Measurements from ENCODE around the gene DCLK2.

Gene DCLK2

GRCh38 chr4:150248181-150248580 is 169.9 kb downstream of the DCLK2 start:
- Histone ChIP-seq H3K9me3 (ENCODE audit: control insufficient read depth, insufficient read depth, low read depth, low read length) (no peaks in the 10 kb centered on the region), H3K4me1 (ENCODE audit: control insufficient read depth, insufficient read depth, low read length) (peaks cover 7% of the 10 kb centered on the region; the same call in 1 of the 2 replicates), H3K4me3 (ENCODE audit: low read depth, low read length) (no peak overlapping the region), H3K36me3 (ENCODE audit: control insufficient read depth in 2 of 2, insufficient read depth in 1 of 2, low read length in 2 of 2) (peaks cover 0 to 13% of the 10 kb centered on the region in 2 experiments; a peak in 1 of 3 replicates), H3K27ac (ENCODE audit: extremely low read depth, low read depth, low read length) (no peak overlapping the region)
- TF ChIP-seq ZNF777 (tag by site-specific recombination; IDR thresholded peaks at IDR 0.05; ENCODE audit: borderline replicate concordance) (no peak), ZNF10 (tag by site-specific recombination; IDR thresholded peaks at IDR 0.05) (no peak), SCRT1 (tag by site-specific recombination; IDR thresholded peaks at IDR 0.05; ENCODE audit: borderline replicate concordance) (no peak), PRDM1 (tag by site-specific recombination; IDR thresholded peaks at IDR 0.05) (no peak), ZNF341 (tag by site-specific recombination; IDR thresholded peaks at IDR 0.05; ENCODE audit: low read depth) (no peak), ZIC2 (tag by site-specific recombination; IDR thresholded peaks at IDR 0.05) (no peak), ZNF335 (tag by site-specific recombination; conservative IDR thresholded peaks at IDR 0.05) (no peak), ZNF133 (tag by site-specific recombination; IDR thresholded peaks at IDR 0.05) (no peak), ZSCAN4 (tag by site-specific recombination; IDR thresholded peaks at IDR 0.05) (no peak), KLF16 (tag by site-specific recombination; IDR thresholded peaks at IDR 0.05) (no peak), ZNF544 (tag by site-specific recombination; IDR thresholded peaks at IDR 0.05) (no peak), ZNF658 (tag by site-specific recombination; IDR thresholded peaks at IDR 0.05) (no peak)
- TF ChIP-seq, protein P1, sequence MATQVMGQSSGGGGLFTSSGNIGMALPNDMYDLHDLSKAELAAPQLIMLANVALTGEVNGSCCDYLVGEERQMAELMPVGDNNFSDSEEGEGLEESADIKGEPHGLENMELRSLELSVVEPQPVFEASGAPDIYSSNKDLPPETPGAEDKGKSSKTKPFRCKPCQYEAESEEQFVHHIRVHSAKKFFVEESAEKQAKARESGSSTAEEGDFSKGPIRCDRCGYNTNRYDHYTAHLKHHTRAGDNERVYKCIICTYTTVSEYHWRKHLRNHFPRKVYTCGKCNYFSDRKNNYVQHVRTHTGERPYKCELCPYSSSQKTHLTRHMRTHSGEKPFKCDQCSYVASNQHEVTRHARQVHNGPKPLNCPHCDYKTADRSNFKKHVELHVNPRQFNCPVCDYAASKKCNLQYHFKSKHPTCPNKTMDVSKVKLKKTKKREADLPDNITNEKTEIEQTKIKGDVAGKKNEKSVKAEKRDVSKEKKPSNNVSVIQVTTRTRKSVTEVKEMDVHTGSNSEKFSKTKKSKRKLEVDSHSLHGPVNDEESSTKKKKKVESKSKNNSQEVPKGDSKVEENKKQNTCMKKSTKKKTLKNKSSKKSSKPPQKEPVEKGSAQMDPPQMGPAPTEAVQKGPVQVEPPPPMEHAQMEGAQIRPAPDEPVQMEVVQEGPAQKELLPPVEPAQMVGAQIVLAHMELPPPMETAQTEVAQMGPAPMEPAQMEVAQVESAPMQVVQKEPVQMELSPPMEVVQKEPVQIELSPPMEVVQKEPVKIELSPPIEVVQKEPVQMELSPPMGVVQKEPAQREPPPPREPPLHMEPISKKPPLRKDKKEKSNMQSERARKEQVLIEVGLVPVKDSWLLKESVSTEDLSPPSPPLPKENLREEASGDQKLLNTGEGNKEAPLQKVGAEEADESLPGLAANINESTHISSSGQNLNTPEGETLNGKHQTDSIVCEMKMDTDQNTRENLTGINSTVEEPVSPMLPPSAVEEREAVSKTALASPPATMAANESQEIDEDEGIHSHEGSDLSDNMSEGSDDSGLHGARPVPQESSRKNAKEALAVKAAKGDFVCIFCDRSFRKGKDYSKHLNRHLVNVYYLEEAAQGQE (tag by site-specific recombination; IDR thresholded peaks at IDR 0.05), result no peak
- CTCF ChIA-PET, result interaction anchor here (0.6 to 1.4 kb wide), 2 partner anchors 361 to 619 kb away, joined by 3 to 5 read pairs; no protein-coding TSS in a partner anchor
- POLR2A ChIA-PET, result no interaction called here

DNA sequence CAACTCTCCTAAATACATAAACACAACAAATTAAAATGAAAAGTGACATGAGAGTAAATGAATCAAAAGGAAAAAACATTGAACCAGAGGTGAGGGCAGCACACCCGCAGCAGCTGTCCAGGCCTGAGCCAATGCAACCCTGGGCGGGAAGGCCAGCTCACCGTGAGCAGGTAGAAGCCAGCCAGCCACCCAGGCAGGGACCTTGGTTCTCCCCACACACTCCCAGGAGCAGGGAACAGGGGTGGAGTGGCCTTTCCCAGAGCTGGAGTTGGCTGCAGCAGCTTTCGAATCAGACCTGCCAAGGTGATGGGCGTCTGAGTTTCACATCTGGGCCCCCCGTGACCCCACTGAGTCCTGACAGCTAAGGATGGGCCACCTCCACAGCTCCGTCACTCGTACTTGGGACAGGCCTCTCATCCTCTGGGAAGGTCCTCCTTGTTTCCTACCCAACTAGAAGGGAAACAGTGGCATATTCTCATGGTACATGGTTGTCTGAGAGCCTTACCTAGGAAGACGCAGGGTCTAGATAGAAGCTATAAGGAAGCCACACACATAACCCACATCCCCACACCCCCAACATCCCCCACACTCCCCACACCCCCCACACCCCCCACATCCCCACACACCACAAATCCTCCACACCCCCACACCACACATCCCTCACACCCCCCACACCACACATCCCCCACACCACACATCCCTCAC is 172.2 kb downstream of the DCLK2 start:
- ChIA-PET CTCF (no interaction called here), POLR2A (no interaction called here)
- no peaks in the 10 kb centered on the region for H3K4me1 ChIP-seq (ENCODE audit: control insufficient read depth, insufficient read depth, low read length)
- H3K36me3 ChIP-seq (ENCODE audit: control insufficient read depth in 2 of 2, insufficient read depth in 1 of 2, low read length in 2 of 2), result peaks cover 0 to 20% of the 10 kb centered on the region in 2 experiments; a peak in 1 of 3 replicates
- no peak overlapping the region for H3K4me3 ChIP-seq (ENCODE audit: low read depth, low read length)
- no peak overlapping the region for H3K27ac ChIP-seq (ENCODE audit: extremely low read depth, low read depth, low read length)
- TF ChIP-seq, protein P2, sequence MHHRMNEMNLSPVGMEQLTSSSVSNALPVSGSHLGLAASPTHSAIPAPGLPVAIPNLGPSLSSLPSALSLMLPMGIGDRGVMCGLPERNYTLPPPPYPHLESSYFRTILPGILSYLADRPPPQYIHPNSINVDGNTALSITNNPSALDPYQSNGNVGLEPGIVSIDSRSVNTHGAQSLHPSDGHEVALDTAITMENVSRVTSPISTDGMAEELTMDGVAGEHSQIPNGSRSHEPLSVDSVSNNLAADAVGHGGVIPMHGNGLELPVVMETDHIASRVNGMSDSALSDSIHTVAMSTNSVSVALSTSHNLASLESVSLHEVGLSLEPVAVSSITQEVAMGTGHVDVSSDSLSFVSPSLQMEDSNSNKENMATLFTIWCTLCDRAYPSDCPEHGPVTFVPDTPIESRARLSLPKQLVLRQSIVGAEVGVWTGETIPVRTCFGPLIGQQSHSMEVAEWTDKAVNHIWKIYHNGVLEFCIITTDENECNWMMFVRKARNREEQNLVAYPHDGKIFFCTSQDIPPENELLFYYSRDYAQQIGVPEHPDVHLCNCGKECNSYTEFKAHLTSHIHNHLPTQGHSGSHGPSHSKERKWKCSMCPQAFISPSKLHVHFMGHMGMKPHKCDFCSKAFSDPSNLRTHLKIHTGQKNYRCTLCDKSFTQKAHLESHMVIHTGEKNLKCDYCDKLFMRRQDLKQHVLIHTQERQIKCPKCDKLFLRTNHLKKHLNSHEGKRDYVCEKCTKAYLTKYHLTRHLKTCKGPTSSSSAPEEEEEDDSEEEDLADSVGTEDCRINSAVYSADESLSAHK (tag by site-specific recombination; IDR thresholded peaks at IDR 0.05), result no peak
- TF ChIP-seq ZNF311 (tag by site-specific recombination; IDR thresholded peaks at IDR 0.05; ENCODE audit: borderline replicate concordance), result no peak
- TF ChIP-seq SP7 (tag by site-specific recombination; IDR thresholded peaks at IDR 0.05), result no peak
- no peaks in the 10 kb centered on the region for H3K9me3 ChIP-seq (ENCODE audit: control insufficient read depth, insufficient read depth, low read depth, low read length)
